HG02588 (cell line): ENCODE measurements around the gene IL6R.

ENCODE experiments used
- ATAC-seq: cut with Tn5 transposase; IDR thresholded peaks from one replicate; pipeline ENCODE4 v1.9.1; 2021; ENCODE audit warnings: mild to moderate bottlenecking, moderate library complexity; ENCODE audit not compliant: unreplicated experiment

The IL6R gene

GRCh38 chr1:154446789-154447188 lies 41.6 kb downstream of the IL6R start:
- no peak for ATAC-seq

- no peak for ATAC-seq
Observed at GRCh38 chr1:154448331-154448811, 43.2 kb downstream of the IL6R start.

- no peak for ATAC-seq
Observed at GRCh38 chr1:154453161-154453560, 48.0 kb downstream of the IL6R start.

GRCh38 chr1:154453574-154454352 lies 48.6 kb downstream of the IL6R start:
- no peak for ATAC-seq

GRCh38 chr1:154454386-154455120 lies 49.4 kb downstream of the IL6R start:
- no peak for ATAC-seq

GRCh38 chr1:154456631-154457030 lies 51.5 kb downstream of the IL6R start:
- no peak for ATAC-seq

- no peak for ATAC-seq
Observed at GRCh38 chr1:154459080-154459479, 53.9 kb downstream of the IL6R start.

GRCh38 chr1:154460695-154461260 lies 55.6 kb downstream of the IL6R start:
- ATAC-seq: no peak

GRCh38 chr1:154463512-154463990 lies 58.4 kb downstream of the IL6R start:
- ATAC-seq: no peak

GRCh38 chr1:154465621-154466195 lies 60.6 kb downstream of the IL6R start:
- no peak for ATAC-seq

- no peak for ATAC-seq
Observed at GRCh38 chr1:154466206-154466605, 61.1 kb downstream of the IL6R start.

GRCh38 chr1:154466921-154467417 lies 61.8 kb downstream of the IL6R start:
- ATAC-seq: no peak

- no peak for ATAC-seq
Observed at GRCh38 chr1:154467434-154468102, 62.4 kb downstream of the IL6R start.

GRCh38 chr1:154468535-154469250 lies 63.5 kb downstream of the IL6R start:
- ATAC-seq: no peak

- ATAC-seq: no peak
Observed at GRCh38 chr1:154469844-154470560, 64.9 kb downstream of the IL6R start.

- ATAC-seq: no peak
Observed at GRCh38 chr1:154471304-154471703, 66.2 kb downstream of the IL6R start.

- no peak for ATAC-seq
Observed at GRCh38 chr1:154474802-154475201, 69.7 kb downstream of the IL6R start.

GRCh38 chr1:154476791-154477190 lies 71.6 kb downstream of the IL6R start:
- ATAC-seq: no peak

GRCh38 chr1:154478013-154478412 lies 72.9 kb downstream of the IL6R start:
- ATAC-seq: no peak
